ENCODE results near the gene GOLGB1. TPM values are rescaled to one million over a fixed set of nuclear protein-coding genes. Genes with fewer than 3 reads are reported as not detected.

Gene GOLGB1
- total and polyA plus RNA-seq, 2 donors (not counting 1 experiment from before 2014, with no cell fraction given): 24.7 to 68.7 TPM

GRCh38 chr3:121752261-121752660, 2.7 kb upstream of the GOLGB1 start:
- H3K36me3 ChIP-seq (ENCODE audit: control insufficient read depth, insufficient read depth, low read length): no peaks in the 10 kb centered on the region
- peaks cover 4% of the 10 kb centered on the region for H3K4me1 ChIP-seq (ENCODE audit: control insufficient read depth, extremely low read depth, insufficient read depth, low read length)
- no peak overlapping the region for H3K4me2 ChIP-seq (ENCODE audit: extremely low read depth, insufficient read depth, low read length)
- DNase-seq (ENCODE audit: low read depth in 2 of 2): no peak
- no peaks in the 10 kb centered on the region for H3K27me3 ChIP-seq (ENCODE audit: control insufficient read depth, insufficient read depth, low read length)
- H3K4me3 ChIP-seq (replicated peaks in 1 of 4; ENCODE audit: control extremely low read depth in 1 of 4, insufficient read depth in 1 of 4, low read depth in 3 of 4, low read length in 4 of 4): no peak overlapping the region
- H3K9me3 ChIP-seq (ENCODE audit: control insufficient read depth, insufficient read depth, low read depth, low read length): no peaks in the 10 kb centered on the region
- no peak overlapping the region for H2AFZ ChIP-seq (ENCODE audit: low read length)
- no peak for TF ChIP-seq EZH2 (IDR thresholded peaks at IDR 0.05; ENCODE audit: low read length, missing control alignments)
- TF ChIP-seq, protein P1, sequence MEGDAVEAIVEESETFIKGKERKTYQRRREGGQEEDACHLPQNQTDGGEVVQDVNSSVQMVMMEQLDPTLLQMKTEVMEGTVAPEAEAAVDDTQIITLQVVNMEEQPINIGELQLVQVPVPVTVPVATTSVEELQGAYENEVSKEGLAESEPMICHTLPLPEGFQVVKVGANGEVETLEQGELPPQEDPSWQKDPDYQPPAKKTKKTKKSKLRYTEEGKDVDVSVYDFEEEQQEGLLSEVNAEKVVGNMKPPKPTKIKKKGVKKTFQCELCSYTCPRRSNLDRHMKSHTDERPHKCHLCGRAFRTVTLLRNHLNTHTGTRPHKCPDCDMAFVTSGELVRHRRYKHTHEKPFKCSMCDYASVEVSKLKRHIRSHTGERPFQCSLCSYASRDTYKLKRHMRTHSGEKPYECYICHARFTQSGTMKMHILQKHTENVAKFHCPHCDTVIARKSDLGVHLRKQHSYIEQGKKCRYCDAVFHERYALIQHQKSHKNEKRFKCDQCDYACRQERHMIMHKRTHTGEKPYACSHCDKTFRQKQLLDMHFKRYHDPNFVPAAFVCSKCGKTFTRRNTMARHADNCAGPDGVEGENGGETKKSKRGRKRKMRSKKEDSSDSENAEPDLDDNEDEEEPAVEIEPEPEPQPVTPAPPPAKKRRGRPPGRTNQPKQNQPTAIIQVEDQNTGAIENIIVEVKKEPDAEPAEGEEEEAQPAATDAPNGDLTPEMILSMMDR (conservative IDR thresholded peaks at IDR 0.05 in 1 of 2, IDR thresholded peaks at IDR 0.05 in 1 of 2; ENCODE audit: low read depth in 1 of 2, low read length in 2 of 2): no peak
- no peaks in the 10 kb centered on the region for H4K20me1 ChIP-seq (ENCODE audit: control insufficient read depth, extremely low read depth, insufficient read depth, low read length)
- H3K9ac ChIP-seq (ENCODE audit: insufficient read depth, low read length): no peak overlapping the region
- H3K79me2 ChIP-seq (ENCODE audit: control insufficient read depth, insufficient read depth, low read length): peaks cover 22% of the 10 kb centered on the region
- no peak overlapping the region for H3K27ac ChIP-seq (ENCODE audit: insufficient read depth, low read length)

DNA sequence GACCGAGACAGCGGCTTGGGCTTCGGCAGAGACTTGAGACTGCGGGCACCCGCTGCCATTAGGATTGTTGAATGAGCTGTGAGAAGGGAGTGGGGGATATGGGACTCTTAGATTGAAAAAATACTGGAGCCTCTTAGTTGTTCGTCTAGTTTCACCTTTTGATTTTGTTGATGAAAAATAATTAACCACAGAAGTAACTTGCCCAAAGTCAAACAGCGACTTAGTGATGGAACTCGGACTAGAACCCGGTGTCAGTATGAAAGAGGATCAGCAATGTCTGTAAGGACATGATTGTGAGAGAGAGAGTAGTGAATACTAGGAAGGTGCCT, 510 bp upstream of the GOLGB1 start:
- peak overlapping the region; percentile 97 for H3K4me2 ChIP-seq (ENCODE audit: extremely low read depth, insufficient read depth, low read length)
- H3K27ac ChIP-seq (ENCODE audit: insufficient read depth, low read length): peak overlapping the region; percentile 99
- H3K36me3 ChIP-seq (ENCODE audit: control insufficient read depth, insufficient read depth, low read length): no peaks in the 10 kb centered on the region
- TF ChIP-seq, protein P1 (conservative IDR thresholded peaks at IDR 0.05 in 1 of 2, IDR thresholded peaks at IDR 0.05 in 1 of 2; ENCODE audit: low read depth in 1 of 2, low read length in 2 of 2): no peak
- no peak for TF ChIP-seq EZH2 (IDR thresholded peaks at IDR 0.05; ENCODE audit: low read length, missing control alignments)
- peak overlapping the region; percentile 86 to 93 (median 89) for H3K4me3 ChIP-seq (replicated peaks in 1 of 4; ENCODE audit: control extremely low read depth in 1 of 4, insufficient read depth in 1 of 4, low read depth in 3 of 4, low read length in 4 of 4)
- H2AFZ ChIP-seq (ENCODE audit: low read length): peak overlapping the region; percentile 79
- no peaks in the 10 kb centered on the region for H4K20me1 ChIP-seq (ENCODE audit: control insufficient read depth, extremely low read depth, insufficient read depth, low read length)
- H3K9me3 ChIP-seq (ENCODE audit: control insufficient read depth, insufficient read depth, low read depth, low read length): no peaks in the 10 kb centered on the region
- DNase-seq (ENCODE audit: low read depth in 2 of 2): no peak
- H3K9ac ChIP-seq (ENCODE audit: insufficient read depth, low read length): peak overlapping the region; percentile 70
- peaks cover 4% of the 10 kb centered on the region for H3K4me1 ChIP-seq (ENCODE audit: control insufficient read depth, extremely low read depth, insufficient read depth, low read length)
- H3K27me3 ChIP-seq (ENCODE audit: control insufficient read depth, insufficient read depth, low read length): no peaks in the 10 kb centered on the region
- peaks cover 36% of the 10 kb centered on the region for H3K79me2 ChIP-seq (ENCODE audit: control insufficient read depth, insufficient read depth, low read length)

DNA sequence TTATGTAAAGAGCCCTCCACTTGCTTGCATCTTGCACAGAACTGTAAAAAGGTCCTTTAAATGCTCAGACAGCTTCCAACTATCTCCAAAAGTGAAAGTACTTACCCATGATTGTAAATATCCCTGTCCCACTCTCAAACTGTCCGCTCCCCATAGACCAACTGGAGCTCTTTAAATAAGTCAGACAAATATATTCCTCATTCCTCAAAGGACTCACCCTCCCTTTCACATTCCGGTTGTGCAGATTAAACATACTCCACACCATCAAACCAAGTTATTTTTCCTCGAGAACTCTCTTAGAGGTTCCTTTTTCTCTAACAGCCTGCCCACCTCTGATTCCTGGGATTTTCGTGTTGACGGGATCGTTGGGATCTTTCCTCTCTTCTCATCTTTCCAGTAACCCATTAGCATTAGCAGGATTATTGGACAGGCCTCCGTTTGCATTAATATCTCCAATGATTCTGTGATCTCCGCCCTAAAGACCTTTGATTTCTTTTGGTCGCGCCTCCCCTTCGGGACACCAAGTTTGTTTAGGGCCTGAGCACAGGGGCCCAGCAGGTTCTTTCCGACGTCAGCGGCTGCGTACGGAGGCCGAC, 763 bp downstream of the GOLGB1 start:
- H4K20me1 ChIP-seq (ENCODE audit: control insufficient read depth, extremely low read depth, insufficient read depth, low read length): no peaks in the 10 kb centered on the region
- H2AFZ ChIP-seq (ENCODE audit: low read length): peak overlapping the region; percentile 78
- H3K4me3 ChIP-seq (replicated peaks in 1 of 4; ENCODE audit: control extremely low read depth in 1 of 4, insufficient read depth in 1 of 4, low read depth in 3 of 4, low read length in 4 of 4): peak overlapping the region; percentile 53 to 97 (median 89)
- peaks cover 47% of the 10 kb centered on the region for H3K79me2 ChIP-seq (ENCODE audit: control insufficient read depth, insufficient read depth, low read length)
- H3K27ac ChIP-seq (ENCODE audit: insufficient read depth, low read length): peak overlapping the region; percentile 99
- no peak for TF ChIP-seq EZH2 (IDR thresholded peaks at IDR 0.05; ENCODE audit: low read length, missing control alignments)
- TF ChIP-seq, protein P1 (conservative IDR thresholded peaks at IDR 0.05 in 1 of 2, IDR thresholded peaks at IDR 0.05 in 1 of 2; ENCODE audit: low read depth in 1 of 2, low read length in 2 of 2): no peak
- peak overlapping the region; percentile 98 for H3K4me2 ChIP-seq (ENCODE audit: extremely low read depth, insufficient read depth, low read length)
- no peaks in the 10 kb centered on the region for H3K36me3 ChIP-seq (ENCODE audit: control insufficient read depth, insufficient read depth, low read length)
- peak overlapping the region; percentile 99 for H3K9ac ChIP-seq (ENCODE audit: insufficient read depth, low read length)
- peaks cover 4% of the 10 kb centered on the region for H3K4me1 ChIP-seq (ENCODE audit: control insufficient read depth, extremely low read depth, insufficient read depth, low read length)
- no peaks in the 10 kb centered on the region for H3K9me3 ChIP-seq (ENCODE audit: control insufficient read depth, insufficient read depth, low read depth, low read length)
- peak; percentile 41 to 78 for DNase-seq (ENCODE audit: low read depth in 2 of 2)
- H3K27me3 ChIP-seq (ENCODE audit: control insufficient read depth, insufficient read depth, low read length): no peaks in the 10 kb centered on the region
